NOMO-1 (cell line): Measurements from ENCODE around the gene LHFPL3.

Experiments used
- DNase-seq, 2 experiments: peaks; one replicate each; lab custom pipeline; 2025; ENCODE audit not compliant: unreplicated experiment in 2 of 2; lab: John Stamatoyannopoulos, UW

LHFPL3 gene

DNA sequence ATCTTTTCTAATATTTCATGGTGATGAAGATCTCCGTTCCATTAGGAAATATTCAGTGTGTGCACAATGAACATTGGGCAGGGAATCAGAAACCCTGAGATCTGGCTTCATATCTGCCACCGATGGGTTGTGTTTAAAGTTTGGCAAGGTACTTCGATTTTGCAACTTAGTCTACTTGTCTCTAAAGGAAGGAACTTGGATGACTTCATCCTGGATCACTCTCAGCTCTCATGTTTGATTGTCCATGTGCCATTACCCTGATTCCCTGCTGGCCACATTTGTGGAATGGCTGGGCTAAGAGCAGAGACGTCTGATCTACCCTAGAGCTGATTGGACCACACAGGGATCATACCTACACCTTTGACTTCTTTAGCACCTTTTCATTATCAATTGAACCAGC, 508.6 kb downstream of the LHFPL3 start:
- DNase-seq = no peak

DNA sequence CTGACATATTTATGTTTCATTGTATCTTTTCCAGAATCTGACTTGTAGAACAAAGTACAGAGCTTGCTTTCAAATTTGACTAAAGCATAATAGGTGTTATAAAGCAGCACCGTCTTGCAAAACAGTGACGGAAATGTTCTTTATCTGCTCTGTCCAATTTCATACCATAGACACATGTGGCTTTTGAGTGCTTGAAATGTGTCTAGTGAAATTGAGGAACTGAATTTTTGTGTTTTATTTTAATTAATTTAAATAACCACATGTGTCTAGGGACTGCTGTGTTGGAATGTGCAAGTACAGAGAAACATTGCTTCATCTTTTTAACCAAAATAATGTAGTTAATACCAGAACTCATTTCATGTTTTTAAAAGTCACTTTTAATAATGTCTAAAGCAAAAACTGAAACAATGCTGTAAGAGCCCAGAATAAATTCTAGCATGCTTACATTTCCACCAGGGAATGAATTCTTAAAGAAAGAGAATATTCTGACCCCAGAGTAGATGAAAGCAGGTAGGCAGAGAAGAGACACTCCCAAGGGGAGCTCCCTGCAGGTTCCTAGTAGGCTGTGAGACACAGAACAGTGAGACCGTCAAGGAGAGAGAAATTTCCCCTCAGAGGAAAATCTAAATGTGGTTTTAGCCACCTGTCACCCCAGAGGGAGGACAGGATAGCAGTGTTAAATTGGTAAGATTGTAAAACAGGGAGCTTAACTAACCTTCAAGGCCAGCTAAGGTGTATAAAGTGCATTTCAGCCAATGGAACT, 510.3 kb downstream of the LHFPL3 start:
- no peak for DNase-seq

DNA sequence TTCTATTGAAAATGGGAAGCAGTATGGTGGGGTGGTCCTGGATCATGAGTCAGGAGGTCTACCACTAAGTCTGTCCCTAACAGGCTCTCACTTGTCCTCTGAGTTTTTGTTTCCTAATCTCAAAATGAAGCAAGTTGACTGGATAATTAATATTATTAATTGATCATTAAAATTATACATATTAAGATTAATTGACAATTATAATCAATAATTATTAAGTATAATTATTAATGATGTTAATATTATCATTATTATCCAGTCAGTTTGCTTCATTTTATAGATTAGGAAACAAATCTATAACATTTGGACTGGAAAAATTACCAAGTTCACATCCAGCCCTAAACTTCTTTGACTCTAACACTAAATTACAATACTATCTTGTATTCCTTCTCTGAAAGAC, 511.4 kb downstream of the LHFPL3 start:
- DNase-seq = no peak

DNA sequence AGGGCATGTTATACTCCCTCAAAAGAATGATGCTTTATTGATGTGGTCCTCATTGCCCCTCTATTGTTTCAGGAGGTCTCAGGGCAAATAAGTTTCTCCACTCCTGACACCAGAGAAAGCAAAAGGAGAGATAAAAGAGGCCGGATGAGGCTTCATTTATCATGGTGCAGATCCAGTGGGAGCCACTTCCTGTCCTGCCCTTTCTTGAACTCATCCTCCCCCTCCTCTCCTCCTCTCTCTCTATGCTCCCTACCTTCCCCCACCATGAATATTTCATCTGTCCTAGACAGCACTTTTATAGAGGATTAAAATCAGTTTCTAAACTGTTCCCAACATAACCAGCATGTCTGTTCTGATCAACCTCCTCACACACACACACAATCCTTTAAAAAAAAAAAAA, 513.4 kb downstream of the LHFPL3 start:
- DNase-seq = no peak

DNA sequence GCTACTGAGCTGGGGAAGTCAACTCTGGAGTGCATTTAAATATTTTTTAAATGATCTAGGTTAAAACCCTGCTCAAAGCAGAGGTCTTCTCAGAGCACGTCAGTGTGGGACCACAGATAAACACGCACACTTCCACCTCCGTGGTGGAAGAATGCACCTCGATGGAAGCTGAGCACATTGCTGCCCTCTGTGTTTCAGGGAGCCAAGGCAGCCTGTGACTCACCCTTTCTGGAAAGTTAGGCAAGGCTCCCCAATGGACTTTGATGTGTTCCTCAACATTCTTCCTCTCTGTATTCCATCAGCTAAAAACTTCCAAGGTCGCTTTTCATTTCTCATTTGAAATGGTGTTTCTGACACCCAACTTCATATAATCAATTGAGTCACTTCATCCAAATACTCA, 514.8 kb downstream of the LHFPL3 start:
- DNase-seq = no peak

DNA sequence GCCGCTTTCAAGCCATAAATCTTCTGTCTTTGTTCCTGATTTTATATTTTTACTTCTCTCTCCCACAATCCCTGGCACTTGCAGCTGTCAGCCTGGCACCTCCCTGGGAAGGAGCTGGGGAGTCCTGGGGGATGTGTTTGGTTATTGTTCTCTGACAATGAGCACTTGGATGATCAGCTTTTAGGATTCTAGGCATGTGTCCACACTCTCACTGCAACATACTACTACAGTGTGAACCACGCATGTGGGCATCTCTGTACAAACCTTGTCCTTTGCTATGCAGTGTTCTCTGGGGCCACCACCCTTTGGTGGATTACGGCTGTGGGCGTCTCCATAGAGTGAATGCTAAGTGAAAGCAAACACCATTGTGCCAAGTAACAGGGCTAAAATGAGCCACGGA, 517.2 kb downstream of the LHFPL3 start:
- no peak for DNase-seq

DNA sequence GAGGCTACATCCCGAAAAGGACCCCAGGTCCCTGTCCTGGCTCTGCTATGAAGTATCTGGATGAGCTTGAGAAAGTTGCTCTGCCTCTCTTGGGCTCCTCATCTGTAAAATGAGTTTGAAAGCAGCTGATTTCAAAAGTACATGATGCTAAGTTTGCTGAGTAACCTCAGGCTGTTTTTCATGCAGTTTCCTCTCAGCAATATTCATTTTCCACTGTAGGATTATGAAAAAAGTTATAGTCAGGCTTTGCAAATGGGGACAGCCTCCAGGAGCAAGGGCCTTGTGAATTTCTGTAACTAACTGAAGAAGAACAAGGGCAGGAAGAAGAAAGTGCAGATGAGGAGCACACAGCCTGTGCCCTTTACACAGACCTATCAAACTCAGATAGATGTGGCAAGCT, 518.3 kb downstream of the LHFPL3 start:
- no peak for DNase-seq

DNA sequence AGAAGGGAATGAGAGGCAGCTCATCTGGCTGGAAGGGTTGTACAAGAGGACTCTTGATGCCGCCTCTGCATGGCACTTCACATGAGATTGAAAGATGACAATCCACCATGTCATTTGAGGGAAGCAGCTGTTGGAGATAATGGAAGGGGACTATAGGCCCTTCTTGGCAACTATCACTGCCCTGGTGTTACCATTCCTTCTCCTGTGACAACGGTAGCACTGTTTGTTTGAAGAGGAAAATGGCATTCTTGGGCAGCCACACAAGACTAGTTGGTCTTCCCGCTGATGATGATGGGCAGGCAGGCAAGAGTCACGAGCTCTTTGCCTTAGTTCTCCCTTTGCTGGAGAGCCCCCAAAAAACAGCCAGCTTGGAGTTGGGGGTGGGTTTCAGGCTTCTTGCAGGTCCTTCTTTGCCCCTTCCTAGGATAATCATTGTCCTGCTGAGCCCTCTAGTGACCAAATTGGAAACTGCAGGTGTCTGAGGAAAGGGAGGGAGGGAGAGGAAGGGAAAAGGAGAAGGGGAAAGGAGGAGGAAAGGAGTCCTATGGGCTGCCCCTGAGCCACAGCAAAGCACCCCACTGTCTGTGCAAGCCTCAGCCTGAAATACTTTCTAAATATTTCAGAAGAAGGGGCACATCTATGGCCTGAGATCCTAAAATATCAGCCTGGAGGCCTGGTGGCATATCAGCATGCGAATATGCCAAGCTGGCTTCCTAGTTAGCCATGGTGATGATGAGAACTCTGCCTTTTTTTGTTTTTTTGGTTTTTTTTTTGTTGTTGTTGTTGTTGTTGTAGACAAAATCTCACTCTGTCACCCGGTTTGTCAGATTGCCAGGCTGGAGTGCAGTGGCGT, 520.0 kb downstream of the LHFPL3 start:
- peak in 1 of 2 experiments; percentile 1 for DNase-seq

DNA sequence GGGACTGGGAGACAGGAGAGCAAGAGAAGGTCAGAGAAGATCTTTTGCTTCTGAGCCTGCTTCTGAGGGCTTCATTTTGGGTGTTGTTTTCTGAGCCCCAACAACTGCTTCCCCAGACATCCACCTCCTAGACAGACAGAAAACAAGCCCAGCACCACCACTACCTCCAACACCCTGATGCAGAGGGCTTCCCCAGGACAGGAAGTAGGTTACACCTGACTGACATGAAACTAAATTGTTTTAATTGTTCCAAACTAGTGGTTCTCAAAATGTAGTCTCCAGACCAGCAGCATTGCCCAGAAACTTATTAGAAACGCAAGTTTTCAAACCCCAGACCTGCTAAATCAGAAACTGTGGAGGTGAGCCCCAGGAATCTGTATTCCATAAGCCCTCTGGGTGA, 522.0 kb downstream of the LHFPL3 start:
- no peak for DNase-seq

DNA sequence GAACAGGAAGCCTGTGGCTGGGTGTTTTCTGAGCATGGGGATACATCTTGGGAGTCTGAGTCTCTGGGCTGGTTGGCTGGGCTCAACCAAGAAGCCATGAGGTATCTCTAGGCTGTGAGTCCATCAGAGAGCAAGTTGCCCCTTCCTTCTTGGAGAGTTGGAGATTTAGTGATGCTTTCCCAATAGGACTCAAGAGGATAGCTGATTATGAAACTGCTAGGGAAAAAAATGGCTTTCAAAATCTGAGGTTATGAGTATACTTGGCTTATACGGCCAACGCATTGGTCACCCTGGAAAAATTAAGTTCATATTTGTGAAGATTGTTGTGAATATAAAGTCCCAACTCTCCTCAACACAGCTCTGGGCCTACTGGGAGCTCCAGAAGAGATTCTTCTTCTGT, 522.9 kb downstream of the LHFPL3 start:
- no peak for DNase-seq

DNA sequence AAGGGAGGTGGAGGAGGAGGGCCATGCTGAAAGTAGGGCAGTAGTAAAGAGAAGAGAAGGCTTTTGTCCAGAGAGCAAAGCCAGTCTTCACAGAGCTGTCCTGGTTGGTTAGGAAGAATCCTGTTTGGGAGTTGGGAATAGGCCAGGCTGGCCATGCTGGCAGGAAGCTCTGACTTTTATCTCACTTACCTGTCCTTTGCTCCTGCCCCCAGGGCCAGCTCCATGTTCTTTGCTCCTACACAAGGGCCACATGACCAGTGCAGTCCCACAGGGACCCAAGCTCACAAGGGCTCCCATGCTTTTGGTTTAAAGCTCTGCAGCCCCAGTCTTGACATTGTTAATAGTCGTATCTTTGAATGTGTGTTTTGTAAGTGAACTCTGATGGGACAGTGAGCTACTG, 524.0 kb downstream of the LHFPL3 start:
- no peak for DNase-seq

DNA sequence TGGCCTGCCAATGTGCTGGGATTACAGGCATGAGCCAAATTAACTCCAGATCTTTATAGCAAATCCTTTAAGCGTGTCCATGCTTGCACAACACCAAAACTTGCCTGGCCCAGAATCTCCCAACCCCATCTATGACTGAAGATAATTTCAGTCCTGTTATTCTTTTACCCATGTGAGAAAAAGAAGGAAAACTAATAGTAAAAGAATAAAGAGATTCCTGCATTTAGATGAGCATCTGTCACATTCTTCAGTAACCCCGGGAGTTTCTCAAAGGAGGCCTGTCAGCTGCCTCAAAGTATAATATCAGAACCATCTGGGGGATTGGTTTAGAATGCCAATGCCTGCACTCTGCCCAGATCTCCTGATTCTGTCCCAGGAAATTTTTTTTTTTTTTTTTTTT, 527.5 kb downstream of the LHFPL3 start:
- DNase-seq = no peak

DNA sequence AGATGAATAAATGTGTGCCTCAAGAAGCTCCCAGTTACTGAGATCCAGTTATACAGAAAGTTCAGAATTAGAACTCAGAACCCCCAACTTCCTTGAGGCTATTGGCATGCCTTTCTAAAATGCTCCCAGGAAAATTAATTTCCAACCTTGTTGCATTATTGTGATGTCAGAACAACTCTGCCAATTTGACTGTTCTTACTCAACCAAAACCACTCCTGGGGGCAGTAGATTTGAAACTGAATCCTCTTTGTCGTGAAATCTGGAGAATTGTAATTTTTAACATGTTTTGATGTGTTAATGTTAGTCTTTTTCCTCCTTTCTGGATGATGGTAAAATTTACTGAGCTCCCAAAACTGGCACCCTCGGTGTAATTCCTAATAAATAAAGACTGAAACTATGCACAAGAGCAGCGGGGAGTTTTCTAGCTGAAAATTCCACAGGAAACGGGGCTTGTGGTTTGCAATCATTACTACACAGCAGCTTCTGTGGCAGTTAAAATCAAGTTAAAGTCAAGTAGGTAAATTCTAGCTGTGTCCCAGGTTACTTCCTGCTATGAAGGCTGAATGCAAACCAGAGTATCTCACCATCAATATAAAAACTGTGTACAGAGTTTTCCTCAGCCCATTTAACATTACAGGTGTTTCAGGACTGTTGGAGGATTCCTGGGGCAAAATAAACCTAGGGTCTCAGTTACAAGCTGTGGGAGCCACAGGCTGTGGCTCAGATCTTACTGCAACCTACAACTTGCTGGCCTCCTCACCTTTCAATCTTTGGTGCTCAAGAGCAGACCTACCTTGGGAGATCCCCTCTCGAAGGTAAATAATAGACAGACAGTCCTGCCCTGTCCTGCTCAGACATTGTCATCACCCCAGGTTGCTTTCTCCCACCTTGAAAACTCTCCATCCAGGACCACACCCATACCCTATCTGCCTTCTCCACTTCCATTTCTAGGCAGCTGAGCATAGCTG, 529.3 kb downstream of the LHFPL3 start:
- no peak for DNase-seq

DNA sequence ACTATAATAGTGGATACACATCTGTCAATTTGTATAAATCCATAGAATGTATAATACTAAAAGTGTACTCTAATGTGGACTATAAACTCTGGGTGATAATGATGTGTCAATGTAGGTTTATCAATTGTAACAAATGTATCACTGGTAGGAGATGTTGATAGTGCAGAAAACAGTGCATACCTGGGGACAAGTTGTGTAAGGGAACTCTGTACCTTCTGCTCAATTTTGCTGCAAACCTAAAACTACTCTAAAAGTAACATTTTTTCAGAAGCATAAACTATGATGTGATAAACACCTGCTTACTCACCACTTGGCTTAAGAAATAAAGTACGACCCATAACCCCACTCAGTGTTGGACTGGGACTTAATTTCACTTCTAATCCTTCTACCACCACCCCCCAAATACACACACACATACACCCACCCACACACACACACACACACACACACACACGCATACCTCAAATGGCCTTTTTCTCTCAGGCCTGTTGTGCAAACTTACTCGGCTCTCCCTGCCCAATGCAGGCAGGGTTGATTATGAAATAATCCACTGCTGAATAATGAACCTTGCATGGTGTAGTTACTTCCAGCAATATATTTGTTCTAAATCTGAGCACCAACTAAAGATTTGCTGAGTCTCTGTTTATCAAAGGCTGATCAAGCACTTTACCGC, 531.5 kb downstream of the LHFPL3 start:
- no peak for DNase-seq

DNA sequence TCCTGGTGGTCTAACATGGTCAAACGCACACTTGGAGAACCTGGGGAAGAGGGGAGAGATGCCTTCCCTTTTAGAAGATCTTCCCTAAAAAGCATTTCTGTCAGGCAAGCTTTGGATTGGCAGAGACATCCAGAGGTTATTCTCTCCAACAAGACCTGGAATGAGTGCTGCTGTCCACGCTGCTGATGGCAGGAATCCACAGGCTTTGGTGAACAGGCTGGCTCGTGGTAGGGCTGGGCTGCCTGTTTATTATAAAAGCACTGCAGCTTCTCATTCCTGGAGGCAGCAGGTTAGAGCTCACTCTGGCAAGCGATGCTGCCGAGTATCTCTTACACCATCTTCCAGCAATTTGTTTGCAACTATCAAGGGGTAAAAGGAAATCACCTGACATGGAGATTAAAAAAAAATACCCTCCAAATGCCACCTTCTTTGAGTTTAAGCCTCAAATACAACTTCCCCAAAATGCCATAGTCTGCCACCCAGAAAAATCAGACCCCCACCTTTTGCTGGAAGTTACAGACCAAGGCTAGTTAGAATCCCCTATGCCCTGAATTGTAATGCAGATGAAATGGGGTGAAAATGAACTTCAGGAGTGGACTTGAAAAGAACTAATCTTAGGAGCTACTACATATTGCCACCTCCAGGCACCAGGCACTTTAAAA, 533.5 kb downstream of the LHFPL3 start:
- no peak for DNase-seq

DNA sequence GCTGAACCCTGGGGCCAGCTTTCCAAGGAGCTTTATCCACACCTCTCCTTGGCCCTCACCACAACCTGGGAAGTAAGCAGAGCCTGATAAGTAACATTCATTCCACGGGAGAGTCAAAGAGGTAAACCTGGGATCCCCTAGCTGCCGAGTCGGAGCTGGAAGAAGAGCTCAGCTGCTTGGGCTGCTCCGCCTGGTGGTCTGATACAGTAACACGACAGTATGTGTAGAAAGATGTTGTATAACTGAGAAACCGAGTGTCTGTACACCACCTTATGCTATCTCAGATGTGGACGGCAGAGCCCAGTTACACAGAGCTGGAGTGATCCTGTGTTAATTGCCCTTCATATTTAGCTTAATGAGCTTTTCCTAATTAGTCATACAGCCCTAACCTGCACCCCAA, 534.3 kb downstream of the LHFPL3 start:
- DNase-seq = no peak

DNA sequence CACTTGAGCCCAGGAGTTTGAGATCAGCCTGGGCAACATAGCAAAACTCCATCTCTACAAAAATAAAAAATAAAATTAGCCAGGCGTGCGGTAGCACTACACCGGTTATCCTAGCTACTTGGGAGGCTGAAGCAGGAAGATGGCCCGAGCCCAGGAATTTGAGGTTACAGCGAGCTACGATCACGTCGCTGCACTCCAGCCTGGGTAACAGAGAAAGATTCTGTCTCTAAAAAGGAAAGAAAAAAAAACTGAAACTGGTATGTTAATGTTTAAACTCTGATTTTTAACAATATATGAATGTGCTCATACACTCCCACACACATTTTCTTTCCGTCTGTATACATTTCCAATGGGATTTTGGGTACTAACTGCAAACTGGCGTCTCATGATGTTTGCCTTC, 545.0 kb downstream of the LHFPL3 start:
- no peak for DNase-seq

DNA sequence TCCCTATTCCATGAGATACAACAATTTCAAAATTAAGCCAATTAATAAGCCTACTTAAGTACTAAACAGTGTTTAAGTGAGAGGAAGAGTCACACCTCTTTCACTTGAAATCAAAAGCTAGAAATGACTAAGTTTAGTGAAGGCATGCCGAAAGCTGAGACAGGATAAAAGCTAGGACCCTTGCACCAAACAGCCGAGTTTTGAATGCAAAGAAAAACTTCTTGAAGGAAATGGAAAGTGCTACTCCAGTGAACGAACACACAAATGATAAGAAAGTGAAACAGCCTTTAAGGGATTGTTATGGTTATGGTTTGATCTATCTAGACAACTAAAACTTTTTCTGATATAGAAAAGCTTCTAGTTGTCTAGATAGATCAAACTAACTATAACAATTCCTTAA, 550.2 kb downstream of the LHFPL3 start:
- no peak for DNase-seq

DNA sequence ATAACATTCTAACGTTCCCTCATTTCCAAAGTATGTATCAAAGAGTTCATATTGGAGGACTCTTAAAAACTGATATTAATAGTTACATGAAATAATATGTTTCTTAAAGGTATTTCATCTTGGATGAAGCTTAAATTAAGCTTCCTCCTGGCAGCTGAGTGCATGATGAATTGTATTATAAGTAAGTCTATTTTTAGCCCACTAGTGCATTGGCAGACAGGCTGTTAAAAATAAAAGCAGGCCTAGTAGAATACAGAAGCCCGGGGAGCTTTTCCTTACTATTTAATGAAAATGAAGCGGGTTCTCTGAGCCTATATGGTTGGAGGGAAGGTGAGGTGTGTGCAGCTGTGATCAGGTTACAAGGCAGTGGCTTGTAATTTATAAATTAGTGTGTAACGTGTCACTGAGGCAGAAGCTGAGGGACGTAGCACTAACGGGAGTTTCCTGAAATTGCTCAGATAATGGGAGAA, 554.9 kb downstream of the LHFPL3 start:
- DNase-seq = no peak
